ENCODE measurements around the gene ENPP6.
"Not testable (repeated sequence)": the region's sequence is repeated elsewhere in the genome, so short reads cannot be mapped to it uniquely, and the experiment has no call there.

ENPP6 gene

DNA sequence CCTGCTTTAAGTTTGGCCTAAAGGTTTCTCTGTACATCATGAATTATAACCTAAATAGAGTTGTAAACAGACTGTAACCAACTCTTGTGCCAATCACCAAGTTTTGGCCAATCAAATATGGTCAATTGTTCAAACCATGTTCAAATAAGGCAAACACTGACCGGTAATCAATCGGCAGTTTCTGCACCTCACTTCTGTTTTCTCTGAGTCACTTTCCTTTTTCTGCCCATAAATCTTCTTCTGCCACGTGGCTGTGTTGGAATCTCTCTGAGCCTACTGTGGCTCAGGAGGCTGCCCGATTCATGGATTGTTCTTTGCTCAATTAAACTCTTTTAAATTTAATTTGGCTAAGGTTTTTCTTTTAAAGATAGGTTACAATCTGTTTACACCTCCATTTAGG, 16.5 kb upstream of the ENPP6 start:
- no peak for DNase-seq

DNA sequence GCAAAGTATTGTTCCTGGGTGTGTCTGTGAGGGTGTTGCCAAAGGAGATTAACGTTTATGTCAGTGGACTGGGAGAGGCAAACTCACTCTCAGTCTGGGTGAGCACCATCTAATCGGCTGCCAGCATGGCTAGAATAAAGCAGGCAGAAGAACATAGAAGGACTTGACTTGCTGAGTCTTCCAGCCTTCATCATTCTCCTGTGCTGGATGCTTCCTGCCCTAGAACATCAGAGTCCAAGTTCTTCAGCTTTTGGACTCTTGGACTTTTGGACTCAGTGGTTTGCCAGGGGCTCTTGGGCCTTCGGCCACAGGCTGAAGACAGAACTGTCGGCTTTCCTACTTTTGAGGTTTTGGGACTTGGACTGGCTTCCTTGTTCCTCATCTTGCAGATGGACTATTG, 15.3 kb upstream of the ENPP6 start:
- DNase-seq, result no peak

DNA sequence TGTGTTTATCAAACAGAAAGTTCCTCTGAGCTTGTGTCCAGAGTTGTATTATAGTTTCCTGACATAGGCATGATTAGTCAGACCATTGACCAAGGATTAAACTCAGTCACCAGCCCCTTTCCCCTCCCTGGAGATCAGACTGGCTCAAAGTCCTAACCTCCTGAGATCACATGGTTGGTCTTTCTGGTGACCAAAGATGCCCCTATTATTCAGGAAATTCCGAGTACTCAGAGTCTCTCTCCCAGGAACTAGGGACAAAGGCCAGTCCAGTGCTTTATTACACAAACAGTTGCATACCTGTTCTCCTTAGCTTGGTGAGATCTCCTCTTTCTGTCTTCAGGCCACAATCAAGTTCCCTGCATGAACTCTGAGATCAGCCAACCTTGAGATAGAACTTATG, 14.5 kb upstream of the ENPP6 start:
- DNase-seq, result no peak

DNA sequence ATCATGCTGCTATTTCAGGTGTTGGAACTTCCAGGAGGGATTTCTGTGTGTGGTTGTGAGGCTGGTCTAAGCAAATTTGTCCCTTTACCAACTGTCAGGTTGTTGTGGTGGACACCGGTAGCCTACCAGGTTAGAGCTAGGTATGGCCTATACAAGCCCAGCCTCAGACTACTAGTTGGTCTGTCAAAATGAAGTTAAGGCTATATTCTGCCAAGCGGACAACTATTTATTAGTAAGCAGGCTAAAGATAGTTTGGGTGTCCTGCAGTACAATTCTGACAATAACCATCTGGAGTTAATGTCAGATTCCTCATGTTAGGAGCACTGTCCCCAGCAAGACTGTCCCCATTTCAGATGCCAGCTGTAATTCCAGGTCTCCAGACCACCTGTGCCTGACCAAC, 13.9 kb upstream of the ENPP6 start:
- no peak for DNase-seq

DNA sequence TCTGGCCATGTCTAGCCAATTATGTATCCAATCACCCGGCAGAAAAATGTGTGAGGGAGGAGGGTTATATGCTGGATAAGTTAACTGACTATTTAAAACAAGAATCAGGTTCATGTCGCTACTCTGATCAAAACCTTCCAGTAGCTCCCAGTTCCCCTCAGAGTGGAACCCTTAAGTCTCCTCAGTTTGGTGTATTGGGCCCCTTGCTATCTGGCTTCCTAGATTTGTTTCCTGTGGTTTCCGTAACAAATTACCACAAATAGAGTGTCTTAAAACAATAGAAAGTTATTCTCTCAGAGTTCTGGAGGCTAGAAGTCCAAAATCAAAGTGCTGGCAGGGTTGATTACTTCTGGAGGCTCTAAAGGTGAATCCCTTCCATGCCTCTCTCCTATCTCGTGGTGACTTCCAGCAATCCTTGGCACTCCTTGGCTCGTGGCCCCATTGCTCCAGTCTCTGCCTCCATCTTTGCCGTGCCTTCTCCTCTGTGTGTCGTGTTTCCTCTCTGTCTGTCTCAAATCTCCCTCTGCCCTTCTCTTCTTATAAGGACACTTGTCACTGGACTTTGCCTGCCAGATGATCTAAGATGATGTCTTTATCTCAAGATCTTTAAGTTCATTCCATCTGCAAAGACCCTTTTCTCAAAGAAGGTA, 10.5 kb upstream of the ENPP6 start:
- DNase-seq, result no peak

DNA sequence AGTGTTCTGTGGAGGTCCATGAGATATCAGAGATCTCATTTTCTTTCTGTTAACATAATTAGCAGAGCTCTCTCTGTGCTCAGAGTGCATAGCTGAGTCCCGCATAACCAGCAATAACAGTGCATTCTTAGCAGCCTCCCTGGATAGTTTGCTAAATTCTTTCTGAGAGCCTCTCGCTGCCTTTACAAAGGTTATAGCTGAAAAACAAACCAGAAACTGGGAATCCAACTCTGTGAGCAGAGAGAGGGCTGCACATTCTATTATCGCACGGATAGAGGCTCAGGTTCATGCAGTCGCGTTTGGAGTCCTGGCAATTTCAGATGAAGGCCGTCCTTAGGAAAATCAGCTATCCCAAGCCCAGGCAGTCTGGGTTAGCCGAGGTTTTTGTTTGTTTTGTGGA, 1.2 kb downstream of the ENPP6 start:
- DNase-seq, result no peak

DNA sequence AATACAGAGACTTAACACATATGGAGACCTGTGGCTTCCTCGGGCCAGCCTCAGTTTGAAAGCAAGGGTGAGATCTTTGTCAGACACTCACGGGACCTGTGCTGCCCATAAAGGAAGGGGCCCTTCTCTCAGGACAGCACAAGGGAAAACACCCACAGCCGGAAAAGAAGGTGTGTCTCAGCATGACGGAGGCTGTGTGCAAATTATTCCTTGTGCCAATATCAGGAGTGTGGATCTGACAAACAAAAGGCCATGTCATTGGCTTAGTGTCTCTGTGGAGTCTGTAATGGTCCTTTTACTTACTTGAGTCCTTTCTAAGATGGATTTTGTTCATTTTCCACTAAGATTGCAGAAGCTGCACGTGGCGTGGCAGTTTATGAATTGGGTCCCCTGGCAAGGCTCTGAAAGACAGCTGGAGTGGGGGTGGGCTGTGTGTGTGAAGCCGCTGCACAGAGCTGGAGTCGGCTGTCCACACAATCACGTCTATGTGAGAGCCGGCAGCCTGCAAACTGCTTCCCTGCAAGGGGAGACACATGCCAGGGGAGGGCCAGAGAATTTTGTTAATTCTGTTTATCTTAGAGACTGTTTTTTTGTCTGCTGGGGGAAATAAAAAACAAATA, 1.9 kb downstream of the ENPP6 start:
- DNase-seq, result no peak

DNA sequence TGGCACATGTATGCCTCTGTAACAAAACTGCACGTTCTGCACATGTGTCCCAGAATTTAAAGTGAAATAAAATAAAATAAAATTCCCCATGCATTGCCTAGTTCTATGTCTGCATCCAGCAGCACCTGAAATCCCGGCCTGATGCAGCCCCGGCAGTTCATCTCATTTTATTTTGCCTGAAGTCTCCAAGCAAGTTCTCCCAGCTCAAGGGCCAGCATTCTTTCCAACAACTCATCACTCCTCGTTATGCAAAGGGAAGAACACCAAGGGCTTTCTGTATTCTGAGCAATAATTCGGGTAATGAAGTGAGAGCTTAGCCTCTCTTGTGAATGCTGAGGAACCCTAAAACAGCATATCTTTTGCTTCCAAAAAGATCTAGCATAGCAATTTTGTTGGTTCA, 2.7 kb downstream of the ENPP6 start:
- no peak for DNase-seq

DNA sequence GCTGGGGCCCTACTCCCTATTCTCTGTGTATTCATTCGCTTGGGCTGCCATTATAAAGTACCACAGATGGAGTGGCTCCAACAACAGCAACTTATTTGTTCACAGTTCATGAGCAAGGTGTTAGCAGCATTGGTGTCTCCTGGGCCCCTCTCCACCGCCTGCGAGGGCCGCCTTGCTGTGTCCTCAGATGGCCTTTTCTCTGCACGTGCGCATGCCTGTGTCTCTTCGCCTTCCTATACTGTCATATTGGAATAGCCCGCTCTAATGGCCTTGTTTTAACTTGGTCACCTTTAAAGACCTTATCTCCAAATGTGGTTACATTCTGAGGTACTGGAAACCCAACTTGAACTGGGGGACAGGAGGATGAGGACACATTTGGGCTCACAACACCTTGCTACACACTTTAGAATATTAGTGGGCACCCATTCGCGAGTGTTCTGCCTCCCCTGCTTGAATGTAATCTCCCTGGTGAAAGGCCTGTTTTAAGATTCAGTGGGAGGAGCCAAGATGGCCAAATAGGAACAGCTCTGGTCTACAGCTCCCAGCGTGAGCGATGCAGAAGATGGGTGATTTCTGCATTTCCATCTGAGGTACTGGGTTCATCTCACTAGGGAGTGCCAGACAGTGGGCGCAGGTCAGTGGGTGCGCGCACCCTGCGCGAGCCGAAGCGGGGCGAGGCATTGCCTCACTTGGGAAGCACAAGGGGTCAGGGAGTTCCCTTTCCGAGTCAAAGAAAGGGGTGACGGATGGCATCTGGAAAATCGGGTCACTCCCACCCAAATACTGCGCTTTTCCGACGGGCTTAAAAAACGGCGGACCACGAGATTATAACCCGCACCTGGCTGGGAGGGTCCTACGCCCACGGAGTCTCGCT, 9.7 kb downstream of the ENPP6 start:
- not testable (repeated sequence) for DNase-seq

DNA sequence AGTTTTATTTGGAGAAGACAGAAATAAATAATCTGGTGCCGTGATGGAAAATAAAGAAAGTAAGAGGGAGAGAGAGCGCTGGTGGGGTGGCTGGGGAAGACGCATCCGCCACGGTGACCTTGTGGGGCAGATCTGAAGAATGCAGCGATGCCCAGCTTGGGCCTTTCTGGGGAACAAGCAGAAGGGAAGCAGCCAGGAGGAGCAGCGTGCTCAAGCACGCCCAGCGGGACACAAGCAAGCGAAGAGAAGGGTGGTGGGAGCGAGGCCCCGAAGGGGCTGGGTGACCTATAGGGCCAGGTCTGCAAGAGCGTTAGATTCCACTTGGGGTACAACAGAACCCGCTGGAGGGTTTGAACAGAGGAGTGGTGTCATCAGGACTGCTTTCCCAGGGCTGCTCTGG, 12.4 kb downstream of the ENPP6 start:
- no peak for DNase-seq

DNA sequence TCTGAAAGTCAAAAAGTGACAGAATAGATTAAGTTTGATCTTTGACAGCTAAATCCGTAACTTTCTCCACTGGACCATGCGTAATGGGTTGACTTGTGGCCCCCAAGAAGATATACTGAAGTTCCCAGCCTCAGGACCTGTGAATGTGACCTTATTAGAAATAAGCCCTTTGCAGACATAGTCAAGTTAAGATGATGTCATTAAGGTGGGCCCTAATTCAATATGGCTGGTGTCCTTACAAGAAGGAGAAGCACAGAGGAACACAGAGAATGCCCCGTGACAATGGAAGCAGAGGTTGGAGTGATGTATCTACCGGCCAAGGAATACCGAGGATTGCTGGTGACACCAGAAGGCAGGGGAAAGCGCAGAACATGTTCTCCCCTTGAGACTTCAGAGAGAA, 14.4 kb downstream of the ENPP6 start:
- no peak for DNase-seq

DNA sequence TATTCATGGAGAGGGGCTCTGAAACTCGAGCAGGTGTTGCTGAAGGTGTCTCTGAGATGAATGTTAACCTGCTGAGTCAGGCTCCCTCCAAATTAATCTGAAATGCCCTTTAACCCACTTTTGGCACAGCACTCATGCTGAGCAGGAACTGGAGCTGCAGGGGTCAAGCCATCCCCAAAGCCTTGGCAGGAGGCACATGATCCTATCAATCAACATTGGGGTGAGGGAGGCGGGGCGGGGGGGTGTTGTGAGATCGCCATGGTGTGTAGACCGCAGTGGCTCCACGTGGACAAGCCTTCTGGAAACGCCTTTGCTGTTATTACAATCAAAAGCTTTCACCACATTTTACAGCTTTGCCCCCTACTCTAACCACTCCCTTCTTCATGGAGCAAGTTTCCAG, 16.5 kb downstream of the ENPP6 start:
- no peak for DNase-seq

DNA sequence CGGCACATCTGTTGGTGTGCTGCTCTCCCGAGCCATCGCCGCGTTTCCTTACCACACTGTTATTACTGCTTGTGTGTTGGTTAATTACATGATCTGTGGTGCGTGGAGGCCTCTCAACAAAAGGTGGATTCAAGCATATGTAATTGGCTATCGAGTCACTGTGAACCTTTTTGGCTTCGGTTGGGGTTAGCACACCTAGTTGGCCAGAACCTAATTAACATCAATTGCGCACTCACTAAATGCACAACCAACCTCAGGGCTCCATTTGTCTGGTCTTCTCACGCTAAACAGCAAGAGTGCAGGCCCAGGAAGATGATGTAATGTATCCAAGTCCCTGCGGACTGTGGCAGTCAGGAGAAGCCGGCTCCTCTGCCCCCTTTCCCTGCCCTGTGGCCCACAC, 17.4 kb downstream of the ENPP6 start:
- no peak for DNase-seq

DNA sequence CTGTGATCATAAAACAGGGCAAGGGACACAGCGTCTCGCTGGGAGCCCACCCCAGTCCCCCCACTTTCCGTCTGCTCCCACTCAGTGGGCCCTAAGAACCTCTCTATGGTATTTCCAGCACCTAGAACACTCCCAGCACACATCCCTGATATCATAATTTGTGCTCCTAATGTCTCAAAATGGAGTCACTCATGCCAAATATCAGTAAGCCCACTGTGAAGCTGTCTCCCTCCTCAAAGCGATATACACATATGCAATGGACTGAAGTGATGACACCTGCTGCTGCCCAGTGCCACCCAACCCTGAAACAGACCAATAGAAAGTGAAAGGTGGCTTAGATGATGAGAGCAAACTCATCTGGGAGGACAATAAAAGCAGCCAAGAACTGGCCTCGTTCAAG, 17.9 kb downstream of the ENPP6 start:
- DNase-seq, result no peak

DNA sequence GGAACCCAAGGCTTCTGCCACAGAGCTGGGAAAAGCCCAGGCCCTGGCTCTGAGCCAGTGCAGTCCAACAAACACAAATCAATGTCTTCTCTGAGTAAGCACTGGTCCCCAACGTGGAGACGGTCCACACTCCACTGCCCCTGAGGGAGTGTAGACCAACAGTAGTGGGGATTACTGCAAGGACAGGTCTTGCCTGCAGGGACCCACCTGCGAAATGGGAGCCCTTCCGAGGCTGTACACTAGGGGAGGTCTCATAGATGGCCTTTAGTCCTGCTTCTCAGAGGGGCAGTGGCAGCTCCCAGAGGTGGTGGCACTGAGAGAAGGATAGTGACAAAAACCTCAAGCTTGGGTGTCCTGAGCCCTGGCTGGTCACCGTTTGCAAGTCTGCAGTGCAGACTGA, 19.5 kb downstream of the ENPP6 start:
- DNase-seq, result no peak

DNA sequence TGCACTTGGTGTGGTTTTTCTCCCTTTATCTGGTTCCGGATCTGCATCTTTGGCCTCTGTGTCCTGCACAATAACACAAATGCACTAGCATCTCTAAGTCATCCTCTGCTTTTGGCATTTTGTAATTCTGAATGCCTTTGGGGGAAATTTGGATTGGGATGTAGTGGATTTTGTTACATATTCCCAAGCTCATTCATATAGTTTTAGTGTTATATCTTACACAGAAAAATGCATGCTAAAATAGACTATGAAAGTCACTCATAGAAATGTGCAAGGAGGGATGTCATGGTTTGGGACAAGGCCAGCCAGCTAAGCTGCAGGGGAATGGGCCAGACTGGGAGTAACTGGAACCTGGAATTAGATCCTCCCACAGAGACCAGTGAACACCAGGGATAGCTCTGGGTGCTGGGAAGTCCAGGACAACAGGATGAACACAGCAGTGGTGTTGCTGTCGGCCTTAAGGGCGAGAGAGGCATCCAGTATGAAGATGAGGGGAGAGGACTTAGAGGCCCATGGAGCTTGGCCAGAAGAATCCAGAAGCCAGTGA, 20.1 kb downstream of the ENPP6 start:
- no peak for DNase-seq

DNA sequence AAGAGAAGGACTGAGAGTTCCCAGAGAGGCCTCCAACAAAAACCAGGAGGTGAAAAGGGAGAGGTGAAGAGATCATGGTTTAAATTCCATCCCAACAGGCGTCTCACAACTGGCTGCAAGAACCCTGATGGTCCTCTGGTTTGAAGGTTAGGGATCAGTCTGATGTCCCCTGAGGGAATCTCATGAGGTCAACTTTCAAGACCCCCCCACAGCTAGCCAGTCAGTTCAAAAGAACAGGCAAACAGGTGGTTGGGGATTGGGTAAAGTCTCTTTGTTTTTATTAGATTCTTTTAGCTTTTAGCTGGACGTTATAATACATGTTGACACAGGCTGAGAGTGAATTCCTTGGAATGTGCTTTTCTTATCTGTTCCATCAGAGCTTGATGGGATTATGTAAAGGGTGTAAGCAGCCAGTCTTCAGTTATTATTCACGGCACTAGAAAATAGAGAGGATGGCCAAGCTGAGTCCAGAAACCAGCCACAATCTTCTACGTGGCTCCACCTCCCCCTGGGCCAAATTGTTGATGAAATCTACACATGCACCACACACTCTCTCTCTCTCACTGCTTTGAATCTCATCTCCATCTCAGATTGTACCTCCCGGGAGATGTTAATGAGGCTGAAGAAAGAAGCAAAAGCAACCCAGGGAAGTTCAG, 20.8 kb downstream of the ENPP6 start:
- DNase-seq, result no peak

DNA sequence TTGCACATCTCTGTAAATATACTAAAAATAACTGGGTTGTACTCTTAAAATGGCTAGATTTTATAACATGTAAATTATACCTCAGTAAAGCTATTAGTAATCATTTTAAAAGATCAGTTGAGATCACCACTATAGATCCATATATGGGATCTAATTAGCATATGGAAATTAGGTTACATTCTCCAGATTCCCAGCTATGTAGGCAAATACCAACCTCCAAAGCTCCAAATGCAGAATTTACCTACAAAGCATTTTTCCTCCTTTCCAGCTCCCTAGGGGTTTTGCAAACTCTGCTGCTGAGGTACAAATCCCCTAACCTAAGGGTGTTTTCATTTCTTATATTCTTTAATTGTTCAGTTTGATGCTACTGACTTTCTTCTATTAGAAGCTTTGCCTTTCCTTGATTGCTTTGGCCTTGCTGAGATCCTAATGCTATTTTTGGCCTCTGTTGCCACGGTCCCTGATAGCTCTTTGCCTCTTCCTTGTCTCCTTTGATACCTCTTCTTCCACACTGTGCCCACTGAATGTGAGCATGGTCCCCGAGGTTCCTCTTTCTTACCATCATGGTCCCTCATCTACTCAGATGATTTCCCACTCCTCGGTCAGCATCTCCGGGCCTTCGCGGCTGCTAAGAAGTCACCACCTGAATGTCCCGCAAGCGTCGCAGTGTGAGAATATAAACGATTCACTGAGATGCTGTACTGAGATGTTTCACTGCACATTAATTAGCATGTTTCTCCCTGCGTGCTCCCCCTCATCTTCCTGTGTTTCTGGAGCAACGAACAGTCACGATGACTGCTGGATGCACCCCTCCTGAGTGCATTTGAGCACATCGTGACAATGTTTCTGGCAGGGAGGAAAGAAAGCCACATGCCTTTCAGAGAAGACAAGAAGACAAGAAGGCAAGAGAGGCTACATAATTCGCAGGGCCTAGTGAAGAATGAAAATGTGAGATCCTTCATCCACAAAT, 23.8 kb downstream of the ENPP6 start:
- DNase-seq, result no peak

DNA sequence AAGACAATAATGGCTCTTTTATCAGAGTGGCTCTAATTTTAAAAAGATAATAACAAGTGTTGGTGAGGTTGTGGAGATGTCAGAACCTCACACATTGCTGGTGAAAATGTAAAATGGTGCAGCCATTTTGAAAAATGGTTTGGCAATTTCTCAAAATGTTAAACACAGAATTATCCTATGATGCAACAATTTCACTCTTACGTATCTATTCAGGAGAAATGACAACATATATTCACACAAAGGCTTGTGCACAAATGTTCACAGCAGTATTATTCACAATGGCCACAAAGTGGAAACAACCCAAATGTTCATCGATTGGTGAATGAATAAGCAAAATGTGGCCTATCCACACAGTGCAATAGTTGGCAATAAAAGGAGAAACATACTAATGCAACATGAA, 24.7 kb downstream of the ENPP6 start:
- no peak for DNase-seq

DNA sequence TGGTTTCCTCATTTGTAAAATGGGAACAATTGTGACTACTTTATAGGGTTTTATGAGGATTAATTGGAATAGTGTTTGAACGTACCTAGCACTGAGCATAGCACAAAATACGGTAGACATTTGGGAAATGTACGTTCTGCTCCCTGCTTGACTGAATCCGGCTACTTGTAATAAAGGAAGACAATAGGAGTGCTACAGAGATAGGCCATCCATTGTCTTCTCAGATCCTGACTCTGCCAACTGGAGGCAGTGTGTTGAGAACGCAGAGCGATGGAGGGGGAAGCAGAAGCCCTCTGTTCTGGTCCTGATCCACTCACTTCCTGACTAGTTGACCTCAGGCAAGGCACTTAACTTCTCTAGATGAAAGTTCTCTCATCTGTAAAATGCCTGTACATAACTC, 26.4 kb downstream of the ENPP6 start:
- no peak for DNase-seq

DNA sequence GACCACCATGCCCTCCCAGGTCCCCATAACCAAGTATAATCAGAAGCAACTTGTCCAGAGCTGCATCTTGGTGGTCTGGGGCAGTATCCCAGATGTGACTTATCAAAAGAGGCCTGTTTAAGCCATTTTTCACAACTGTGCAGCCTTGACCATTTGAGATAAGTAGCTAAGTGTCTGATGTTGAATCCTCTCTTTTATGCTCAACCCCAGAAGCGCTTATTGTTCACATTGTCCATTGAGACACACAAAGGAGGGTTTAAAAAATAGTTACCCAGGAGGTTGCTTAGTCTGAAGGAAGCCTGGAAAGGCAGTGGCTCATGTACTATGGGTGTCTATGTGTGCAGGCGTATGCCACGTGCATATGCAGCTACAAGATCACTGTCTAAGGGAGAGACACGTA, 27.0 kb downstream of the ENPP6 start:
- no peak for DNase-seq

DNA sequence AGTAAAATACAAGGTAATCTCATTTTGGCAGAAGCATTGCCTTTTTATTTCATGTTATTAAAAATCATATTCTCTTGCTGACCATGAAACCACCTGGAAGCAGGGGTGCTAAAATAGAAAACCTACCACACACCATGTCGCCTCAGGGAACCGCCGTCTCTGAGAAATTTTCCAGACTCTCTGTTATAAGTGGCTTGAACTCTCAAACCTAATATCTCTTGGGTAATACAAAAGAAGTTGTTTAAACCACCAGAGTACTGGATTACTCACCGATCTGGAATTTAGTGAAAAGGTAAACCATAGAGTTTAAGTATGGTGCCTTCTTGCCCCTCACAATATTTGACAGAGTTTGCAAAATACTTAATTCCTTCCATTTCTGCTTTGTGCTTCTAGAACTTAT, 27.7 kb downstream of the ENPP6 start:
- no peak for DNase-seq
